ENCODE results near the gene APOBR. TPM values are rescaled to one million over a fixed set of nuclear protein-coding genes. Genes with fewer than 3 reads are reported as not detected.
A peak's percentile ranks its signal among the peaks of the same experiment; 100 is the strongest.
"Not testable (repeated sequence)": the region's sequence is repeated elsewhere in the genome, so short reads cannot be mapped to it uniquely, and the experiment has no call there.

Gene APOBR
- total RNA-seq, 2 donors from 2014 or later = 49.8 to 96.0 TPM

- intact Hi-C loops (cut with DNase I, micrococcal nuclease) = no loop called here
- ATAC-seq = no peak
Measured at GRCh38 chr16:28522792-28523191, 28.3 kb downstream of the APOBR start.

DNA sequence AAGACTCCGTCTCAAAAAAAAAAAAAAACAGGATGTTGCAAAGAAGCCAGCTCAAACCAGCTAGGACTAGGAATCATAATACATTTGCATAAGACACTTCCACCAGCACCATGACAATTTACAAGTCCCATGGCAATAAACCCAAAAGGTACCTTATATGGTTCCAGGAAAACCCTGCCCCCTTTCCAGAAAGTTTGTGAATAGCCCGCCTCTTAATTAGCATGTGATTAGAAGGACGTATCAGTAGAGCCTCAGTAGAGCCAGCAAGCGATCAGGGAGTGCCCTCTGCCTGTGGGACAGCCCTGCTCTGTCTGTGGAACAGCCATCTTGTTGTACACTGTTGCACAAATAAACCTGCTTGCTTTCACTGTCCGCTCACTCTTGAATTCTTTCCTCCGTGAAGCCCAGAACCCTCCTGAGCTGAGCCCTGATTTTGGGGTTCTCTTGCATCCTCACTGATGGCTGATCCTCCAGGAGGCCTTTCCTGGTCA, 30.3 kb downstream of the APOBR start:
- peak; percentile 34 for ATAC-seq
- no peak for DNase-seq
- intact Hi-C loops (cut with DNase I, micrococcal nuclease) = no loop called here

More at GRCh38 chr16:28522792-28523191, 28.3 kb downstream of the APOBR start:
- no peak for DNase-seq

- DNase-seq = no peak
- peak; percentile 85 for ATAC-seq
- intact Hi-C loops (cut with DNase I, micrococcal nuclease) = no loop called here
Measured at GRCh38 chr16:28526201-28527099, 32.0 kb downstream of the APOBR start.

DNA sequence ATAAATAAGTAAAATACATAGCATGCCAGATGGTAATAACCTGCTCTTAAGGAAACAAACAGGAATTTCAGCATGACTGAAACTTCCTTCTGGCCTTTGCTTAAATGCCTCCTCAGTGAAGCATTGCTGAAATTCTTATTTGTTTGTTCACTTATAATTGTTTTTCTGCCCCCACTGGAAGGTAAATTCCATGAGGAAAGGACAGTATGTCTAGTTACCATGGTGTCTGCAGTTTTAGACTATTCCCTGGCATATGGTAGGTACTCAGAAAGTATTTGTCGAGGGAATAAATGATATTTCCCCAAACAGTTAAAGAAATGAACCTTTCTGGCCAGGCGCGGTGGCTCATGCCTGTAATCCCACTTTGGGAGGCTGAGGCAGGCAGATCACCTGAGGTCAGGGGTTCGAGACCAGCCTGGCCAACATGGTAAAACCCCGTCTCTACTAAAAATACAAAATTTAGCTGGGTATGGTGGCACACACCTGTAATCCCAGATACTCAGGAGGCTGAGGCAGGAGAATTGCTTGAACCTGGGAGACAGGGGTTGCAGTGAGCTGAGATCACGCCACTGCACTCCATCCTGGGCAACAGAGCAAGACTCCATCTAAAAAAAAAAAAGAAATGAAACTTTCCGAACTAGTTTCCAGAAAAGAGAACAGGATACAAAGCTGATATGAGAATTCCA, 32.8 kb downstream of the APOBR start:
- intact Hi-C loops (cut with DNase I, micrococcal nuclease); DNase-seq: not testable (repeated sequence)
- peak; percentile 51 for ATAC-seq

- intact Hi-C loops (cut with DNase I, micrococcal nuclease) = no loop called here
- ATAC-seq (no peak), DNase-seq (no peak)
Measured at GRCh38 chr16:28527985-28528384, 33.5 kb downstream of the APOBR start.

- ATAC-seq (peak; percentile 14), DNase-seq (no peak)
- intact Hi-C loops (cut with DNase I, micrococcal nuclease) = no loop called here
Measured at GRCh38 chr16:28528463-28528867, 34.0 kb downstream of the APOBR start.

DNA sequence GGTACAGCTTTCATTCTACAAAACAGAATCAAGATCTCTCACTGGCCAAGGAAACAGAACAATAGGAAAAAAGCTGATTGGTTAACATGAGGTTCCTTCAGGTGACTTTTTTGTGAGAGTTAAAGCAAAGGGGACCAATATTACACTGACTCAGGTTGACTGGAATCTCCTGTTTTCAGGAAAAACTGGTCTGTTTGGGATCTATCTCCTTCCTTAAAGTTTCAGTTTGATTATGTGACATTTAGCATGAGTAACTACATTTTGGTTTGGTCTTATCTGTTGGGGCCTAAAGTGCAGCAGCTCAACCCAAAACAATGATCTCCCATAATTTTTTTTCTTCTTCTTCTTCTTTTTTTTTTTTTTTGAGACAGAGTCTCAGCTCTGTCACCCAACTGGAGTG, 34.7 kb downstream of the APOBR start:
- ATAC-seq (no peak), DNase-seq (no peak)

DNA sequence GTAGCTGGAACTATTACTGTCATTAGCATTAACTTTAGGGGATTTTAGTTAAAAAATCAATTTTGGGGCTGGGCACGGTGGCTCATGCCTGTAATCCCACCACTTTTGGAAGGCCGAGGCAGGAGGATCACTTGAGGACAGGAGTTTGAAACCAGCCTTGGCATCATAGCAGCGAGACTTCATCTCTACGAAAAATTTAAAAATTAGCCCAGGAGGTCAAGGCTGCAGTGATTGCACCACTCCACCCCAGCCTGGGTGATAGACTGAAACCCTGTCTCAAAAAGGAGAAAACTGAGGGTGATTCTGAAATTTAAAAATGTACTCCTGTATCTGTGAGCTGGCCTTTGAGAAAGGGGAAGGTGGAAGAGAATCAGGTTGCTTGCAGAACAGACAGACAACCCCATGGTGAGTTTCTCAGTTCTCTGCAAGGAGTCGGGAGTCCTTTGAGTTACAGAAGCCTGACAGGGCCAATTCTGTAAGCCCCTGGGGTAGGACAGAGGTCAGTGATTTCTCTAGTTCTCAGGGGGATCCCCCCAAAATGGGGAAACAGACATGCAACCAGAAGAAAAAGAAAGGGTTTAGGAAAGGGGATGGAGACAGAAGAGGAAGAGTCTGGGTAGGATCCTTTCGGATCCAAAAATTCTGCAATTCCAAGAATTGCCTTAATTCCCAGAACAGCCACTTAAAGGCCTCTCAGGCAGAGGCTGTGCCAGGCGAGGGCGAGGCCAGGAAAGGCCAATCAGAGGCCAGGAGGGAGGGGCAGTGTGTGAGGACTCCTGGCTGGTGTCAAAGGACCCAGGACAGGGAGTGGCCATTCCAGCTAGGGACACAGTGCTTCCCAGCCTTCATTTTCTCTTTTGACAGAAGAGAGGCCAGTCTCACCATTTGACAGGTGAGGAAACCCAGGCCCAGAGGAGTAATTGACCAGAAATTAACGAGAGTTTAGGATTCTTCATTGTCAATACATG, 37.6 kb downstream of the APOBR start:
- DNase-seq (peak; percentile 80 to 92), ATAC-seq (peak; percentile 93)
- intact Hi-C loops (cut with DNase I, micrococcal nuclease) = no loop called here

More for the DNA sequence above, 34.7 kb downstream of the APOBR start:
- intact Hi-C loops (cut with DNase I, micrococcal nuclease) = no loop called here

- ATAC-seq = peak; percentile 34
- no peak for DNase-seq
- intact Hi-C loops (cut with DNase I, micrococcal nuclease) = no loop called here
Measured at GRCh38 chr16:28532940-28533647, 38.7 kb downstream of the APOBR start.

GRCh38 chr16:28534542-28535373, 40.3 kb downstream of the APOBR start:
- ATAC-seq = no peak
- DNase-seq = no peak
- intact Hi-C loops (cut with DNase I, micrococcal nuclease) = no loop called here

DNA sequence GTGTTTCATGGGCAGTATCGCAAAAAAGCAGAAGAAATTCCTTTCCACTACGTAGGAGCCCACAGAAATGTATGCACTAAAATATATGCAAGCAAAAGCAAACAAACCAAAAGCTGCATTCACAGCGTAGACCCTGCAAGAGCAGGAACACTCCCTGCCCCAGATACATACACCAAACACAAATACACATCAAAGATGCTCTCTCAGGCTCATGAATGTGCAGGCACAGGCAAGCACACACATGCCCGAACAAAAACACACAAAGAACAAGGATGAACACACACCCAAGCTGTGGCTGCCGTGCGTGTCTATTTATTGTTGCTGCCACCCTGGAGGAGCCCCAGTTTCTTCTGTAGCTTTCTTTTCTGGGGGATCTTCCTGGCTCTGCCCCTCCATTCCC, 42.6 kb downstream of the APOBR start:
- intact Hi-C loops (cut with DNase I, micrococcal nuclease) = no loop called here
- no peak for ATAC-seq
- no peak for DNase-seq

GRCh38 chr16:28537964-28538732, 43.7 kb downstream of the APOBR start:
- DNase-seq (peak in 1 of 2 donors; percentile 45), ATAC-seq (peak; percentile 5)
- intact Hi-C loops (cut with DNase I, micrococcal nuclease) = no loop called here

- intact Hi-C loops (cut with DNase I, micrococcal nuclease) = no loop called here
- peak; percentile 87 to 97 for DNase-seq
- peak; percentile 58 for ATAC-seq
Measured at GRCh38 chr16:28538733-28539596, 44.5 kb downstream of the APOBR start, which contains the start of gene NUPR1. NUPR1 (minus strand) TSS chr16:28538974; CDS start chr16:28538907, 67 bp downstream.

- intact Hi-C loops (cut with DNase I, micrococcal nuclease) = no loop called here
- ATAC-seq (no peak), DNase-seq (no peak)
Measured at GRCh38 chr16:28540346-28540745, 45.9 kb downstream of the APOBR start.

- intact Hi-C loops (cut with DNase I, micrococcal nuclease) = no loop called here
- ATAC-seq (peak; percentile 6), DNase-seq (no peak)
Measured at GRCh38 chr16:28542646-28543045, 48.2 kb downstream of the APOBR start.

GRCh38 chr16:28543072-28543471, 48.6 kb downstream of the APOBR start:
- ATAC-seq (peak; percentile 74), DNase-seq (peak; percentile 72 to 88)
- intact Hi-C loops (cut with DNase I, micrococcal nuclease) = no loop called here

All from left colon (tissue), 2 donors.